Measurements from ENCODE around the gene FAM234A.

- TF ChIP-seq, protein P1, sequence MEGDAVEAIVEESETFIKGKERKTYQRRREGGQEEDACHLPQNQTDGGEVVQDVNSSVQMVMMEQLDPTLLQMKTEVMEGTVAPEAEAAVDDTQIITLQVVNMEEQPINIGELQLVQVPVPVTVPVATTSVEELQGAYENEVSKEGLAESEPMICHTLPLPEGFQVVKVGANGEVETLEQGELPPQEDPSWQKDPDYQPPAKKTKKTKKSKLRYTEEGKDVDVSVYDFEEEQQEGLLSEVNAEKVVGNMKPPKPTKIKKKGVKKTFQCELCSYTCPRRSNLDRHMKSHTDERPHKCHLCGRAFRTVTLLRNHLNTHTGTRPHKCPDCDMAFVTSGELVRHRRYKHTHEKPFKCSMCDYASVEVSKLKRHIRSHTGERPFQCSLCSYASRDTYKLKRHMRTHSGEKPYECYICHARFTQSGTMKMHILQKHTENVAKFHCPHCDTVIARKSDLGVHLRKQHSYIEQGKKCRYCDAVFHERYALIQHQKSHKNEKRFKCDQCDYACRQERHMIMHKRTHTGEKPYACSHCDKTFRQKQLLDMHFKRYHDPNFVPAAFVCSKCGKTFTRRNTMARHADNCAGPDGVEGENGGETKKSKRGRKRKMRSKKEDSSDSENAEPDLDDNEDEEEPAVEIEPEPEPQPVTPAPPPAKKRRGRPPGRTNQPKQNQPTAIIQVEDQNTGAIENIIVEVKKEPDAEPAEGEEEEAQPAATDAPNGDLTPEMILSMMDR (IDR thresholded peaks at IDR 0.05): no peak
- TF ChIP-seq POLR2A (IDR thresholded peaks at IDR 0.05): no peak
These were observed 4.8 kb upstream of the FAM234A start for GRCh38 chr16:229731-230281.

Measured in right lobe of liver (tissue), 4 donors.